ENCODE measurements around the gene CLEC16A.

CLEC16A gene

GRCh38 chr16:11066261-11066870, 122.0 kb downstream of the CLEC16A start:
- H3K4me3 ChIP-seq (ENCODE audit: low read depth, low read length): no peak overlapping the region
- TF ChIP-seq CTCF (IDR thresholded peaks at IDR 0.05; ENCODE audit: low read depth, low read length): no peak
- in situ Hi-C loops (cut with HindIII; ENCODE audit: low sequenced_read_pairs): no loop called here
- DNase-seq (ENCODE audit: low read depth, low spot score): no peak

- in situ Hi-C loops (cut with HindIII; ENCODE audit: low sequenced_read_pairs): no loop called here
- no peak for TF ChIP-seq CTCF (IDR thresholded peaks at IDR 0.05; ENCODE audit: low read depth, low read length)
- DNase-seq (ENCODE audit: low read depth, low spot score): no peak
- H3K4me3 ChIP-seq (ENCODE audit: low read depth, low read length): no peak overlapping the region
Measured at GRCh38 chr16:11067266-11067665, 122.9 kb downstream of the CLEC16A start.

- in situ Hi-C loops (cut with HindIII; ENCODE audit: low sequenced_read_pairs): no loop called here
- no peak for DNase-seq (ENCODE audit: low read depth, low spot score)
- H3K4me3 ChIP-seq (ENCODE audit: low read depth, low read length): no peak overlapping the region
- no peak for TF ChIP-seq CTCF (IDR thresholded peaks at IDR 0.05; ENCODE audit: low read depth, low read length)
Measured at GRCh38 chr16:11067697-11068141, 123.4 kb downstream of the CLEC16A start.

- TF ChIP-seq CTCF (IDR thresholded peaks at IDR 0.05; ENCODE audit: low read depth, low read length): no peak
- no peak for DNase-seq (ENCODE audit: low read depth, low spot score)
- H3K4me3 ChIP-seq (ENCODE audit: low read depth, low read length): no peak overlapping the region
- in situ Hi-C loops (cut with HindIII; ENCODE audit: low sequenced_read_pairs): no loop called here
Measured at GRCh38 chr16:11071829-11072228, 127.5 kb downstream of the CLEC16A start.

- no peak for TF ChIP-seq CTCF (IDR thresholded peaks at IDR 0.05; ENCODE audit: low read depth, low read length)
- H3K4me3 ChIP-seq (ENCODE audit: low read depth, low read length): no peak overlapping the region
- DNase-seq (ENCODE audit: low read depth, low spot score): no peak
- in situ Hi-C loops (cut with HindIII; ENCODE audit: low sequenced_read_pairs): no loop called here
Measured at GRCh38 chr16:11072420-11073153, 128.2 kb downstream of the CLEC16A start.

GRCh38 chr16:11073407-11073999, 129.1 kb downstream of the CLEC16A start:
- in situ Hi-C loops (cut with HindIII; ENCODE audit: low sequenced_read_pairs): no loop called here
- DNase-seq (ENCODE audit: low read depth, low spot score): no peak
- H3K4me3 ChIP-seq (ENCODE audit: low read depth, low read length): no peak overlapping the region
- TF ChIP-seq CTCF (IDR thresholded peaks at IDR 0.05; ENCODE audit: low read depth, low read length): no peak
